ENCODE measurements around the gene MLANA.

Gene MLANA, protein sequence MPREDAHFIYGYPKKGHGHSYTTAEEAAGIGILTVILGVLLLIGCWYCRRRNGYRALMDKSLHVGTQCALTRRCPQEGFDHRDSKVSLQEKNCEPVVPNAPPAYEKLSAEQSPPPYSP

DNA sequence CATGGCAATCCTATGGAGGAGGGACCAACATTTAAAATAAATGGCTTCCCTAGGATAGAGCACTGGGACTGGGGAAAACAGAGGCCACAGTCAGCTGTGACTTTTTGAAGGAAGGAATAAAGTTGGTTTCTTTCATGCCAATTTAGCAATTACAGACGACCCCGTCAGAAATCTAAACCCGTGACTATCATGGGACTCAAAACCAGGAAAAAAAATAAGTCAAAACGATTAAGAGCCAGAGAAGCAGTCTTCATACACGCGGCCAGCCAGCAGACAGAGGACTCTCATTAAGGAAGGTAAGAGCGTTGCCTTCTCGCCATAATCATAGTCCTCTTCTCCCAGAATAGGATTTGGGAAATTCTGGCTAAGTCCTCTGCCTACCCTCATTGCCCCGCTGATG is at the start of gene MLANA:
Gene MLANA, plus strand, starts transcription at position 249 of the 400 bp plus-strand sequence. CDS start 1,586 bp downstream, outside the sequence.
- DNase-seq: no peak

DNA sequence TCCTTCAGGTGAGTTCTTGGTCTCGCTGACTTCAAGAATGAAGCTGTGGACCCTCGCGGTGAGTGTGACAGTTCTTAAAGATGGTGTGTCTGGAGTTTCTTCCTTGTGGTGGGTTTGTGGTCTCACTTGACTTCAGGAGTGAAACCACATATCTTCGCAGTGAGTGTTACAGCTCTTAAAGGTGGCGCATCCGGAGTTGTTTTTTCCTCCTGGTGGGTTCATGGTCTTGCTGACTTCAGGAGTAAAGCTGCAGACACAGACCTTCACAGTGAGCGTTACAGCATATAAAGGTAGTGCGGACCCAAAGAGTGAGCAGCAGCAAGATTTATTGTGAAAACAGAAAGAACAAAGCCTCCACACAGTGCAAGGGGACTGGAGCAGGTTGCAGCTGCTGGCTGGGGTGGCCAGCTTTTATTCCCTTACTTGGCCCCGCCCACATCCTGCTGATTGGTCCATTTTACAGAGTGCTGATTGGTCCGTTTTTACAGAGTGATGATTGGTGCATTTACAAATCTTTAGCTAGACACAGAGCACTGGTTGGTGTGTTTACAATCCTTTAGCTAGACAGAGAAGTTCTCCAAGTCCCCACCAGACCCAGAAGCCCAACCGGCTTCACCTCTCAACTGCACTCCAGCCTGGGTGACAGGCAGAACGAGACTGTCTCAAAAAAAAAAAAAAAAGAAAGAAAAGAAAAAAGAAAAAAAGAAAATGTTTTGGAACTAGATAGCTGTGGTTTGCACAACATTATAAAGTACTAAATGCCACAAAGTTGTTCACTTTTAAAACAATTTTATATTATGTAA is 48.7 kb upstream of the MLANA start:
- DNase-seq: peak; percentile 71

GRCh38 chr9:5842929-5843793 is 47.5 kb upstream of the MLANA start:
- DNase-seq: no peak

GRCh38 chr9:5843794-5844471 is 46.8 kb upstream of the MLANA start:
- DNase-seq: no peak

GRCh38 chr9:5845157-5845531 is 45.5 kb upstream of the MLANA start:
- DNase-seq: no peak

- no peak for DNase-seq
Observed at GRCh38 chr9:5846096-5846495, 44.6 kb upstream of the MLANA start.

- DNase-seq: no peak
Observed at GRCh38 chr9:5846501-5846921, 44.2 kb upstream of the MLANA start.

- no peak for DNase-seq
Observed at GRCh38 chr9:5848372-5848882, 42.3 kb upstream of the MLANA start.

DNA sequence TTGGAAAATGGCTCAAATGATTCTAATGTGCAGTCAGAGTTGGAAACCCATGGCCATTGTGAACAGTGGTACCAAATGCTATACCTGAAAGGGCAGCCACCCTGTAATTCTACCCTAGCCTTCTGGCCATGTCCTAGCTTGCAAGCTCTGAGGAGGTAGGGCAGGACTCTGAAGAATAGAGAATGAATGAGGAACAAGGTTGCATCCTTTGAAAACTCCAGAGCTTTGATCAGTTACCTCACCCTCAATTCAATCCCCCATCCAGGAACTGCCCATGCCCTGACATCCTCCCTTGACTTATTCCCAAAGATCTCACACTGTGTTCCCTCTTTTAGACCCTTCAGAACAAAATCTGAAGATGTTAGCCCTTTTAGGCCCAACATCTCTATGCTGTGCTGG is 40.0 kb upstream of the MLANA start:
- no peak for DNase-seq

- peak; percentile 59 for DNase-seq
Observed at GRCh38 chr9:5851445-5851844, 39.2 kb upstream of the MLANA start.

GRCh38 chr9:5852987-5853386 is 37.7 kb upstream of the MLANA start:
- no peak for DNase-seq

GRCh38 chr9:5853617-5854016 is 37.1 kb upstream of the MLANA start:
- no peak for DNase-seq

GRCh38 chr9:5854063-5854790 is 36.5 kb upstream of the MLANA start:
- DNase-seq: no peak

GRCh38 chr9:5857928-5858327 is 32.8 kb upstream of the MLANA start:
- no peak for DNase-seq

DNA sequence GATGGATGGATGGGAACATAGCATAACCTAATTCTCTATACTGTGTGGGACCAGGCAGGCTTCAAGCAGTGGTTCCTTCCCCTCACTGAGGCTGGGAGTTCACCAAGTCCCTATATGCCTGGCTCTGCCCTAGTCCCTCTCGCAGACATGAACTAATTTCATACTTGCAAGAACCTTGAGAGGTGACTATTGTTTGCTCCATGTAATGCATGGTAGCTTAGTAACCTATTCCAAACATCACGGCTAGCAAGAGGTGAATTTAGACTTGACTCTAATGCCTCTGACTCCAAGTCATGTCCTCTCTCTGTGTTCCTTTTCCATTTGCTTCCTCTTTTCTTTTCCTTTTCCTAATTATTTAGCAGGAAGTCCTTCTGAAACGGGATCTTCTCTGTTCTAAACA is 31.9 kb upstream of the MLANA start:
- no peak for DNase-seq

GRCh38 chr9:5863092-5863746 is 27.5 kb upstream of the MLANA start:
- DNase-seq: no peak

- DNase-seq: no peak
Observed at GRCh38 chr9:5864446-5864845, 26.2 kb upstream of the MLANA start.

DNA sequence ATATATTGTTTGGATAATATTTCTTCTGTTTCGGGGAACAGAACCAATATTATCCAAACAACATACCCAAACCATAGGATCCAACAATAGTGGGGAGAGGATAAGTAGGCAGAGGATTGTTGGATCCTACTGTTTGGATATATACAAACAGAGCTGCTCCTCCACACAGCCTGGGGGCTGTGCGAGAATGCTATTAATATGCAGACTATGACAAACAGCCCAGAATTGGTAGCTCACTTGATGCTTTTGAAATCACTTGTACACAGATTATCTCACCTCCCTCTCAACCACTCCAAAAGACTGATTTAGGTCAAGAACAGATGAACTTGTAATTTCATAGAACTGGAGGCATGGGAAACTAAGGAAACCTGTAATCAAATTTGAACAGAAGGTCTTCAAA is 24.4 kb upstream of the MLANA start:
- DNase-seq: no peak

DNA sequence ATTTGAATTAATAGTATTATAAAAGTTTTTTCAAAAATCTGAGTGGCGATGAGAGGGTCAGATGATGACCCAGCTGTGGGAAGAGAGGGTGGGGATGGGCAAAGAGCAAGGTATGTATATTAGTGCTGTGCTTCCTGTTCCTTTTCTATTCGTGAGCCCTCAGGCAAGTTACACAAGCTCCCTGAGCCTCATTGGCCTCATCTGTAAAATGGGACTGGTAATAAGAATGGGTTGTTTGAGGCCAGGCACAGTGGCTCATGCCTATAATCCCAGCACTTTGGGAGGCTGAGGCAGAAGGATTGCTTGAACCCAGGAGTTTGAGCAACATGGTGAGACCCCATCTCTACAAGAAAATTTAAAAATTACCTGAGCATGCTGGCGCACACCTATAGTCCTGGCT is 24.0 kb upstream of the MLANA start:
- DNase-seq: no peak

- no peak for DNase-seq
Observed at GRCh38 chr9:5868235-5868634, 22.5 kb upstream of the MLANA start.

GRCh38 chr9:5869315-5870019 is 21.2 kb upstream of the MLANA start:
- DNase-seq: no peak
